SK-N-SH treated with all-trans-retinoic acid at 6 μM for 48 hours (cell line): ENCODE results near the gene TFF3.

ENCODE experiments used
- ATAC-seq: fragments of 200-7000 bp; cut with Tn5 transposase; 3 replicates; pipeline ENCODE4 v1.9.1; 2020; ENCODE audit warnings: mild to moderate bottlenecking, moderate library complexity
- ARNTL ChIP-seq: fragments of 450-650 bp; formaldehyde crosslinking; IDR thresholded peaks from 2 replicates; pipeline ENCODE4 v1.5.0; 2020; ENCODE audit warnings: low read depth, mild to moderate bottlenecking, moderate library complexity, borderline replicate concordance
- BACH2 ChIP-seq: fragments of 250-450 bp; sonication (Bioruptor Pico); IDR thresholded peaks from 2 replicates; pipeline ENCODE4 v1.9.0; 2021; ENCODE audit warnings: mild to moderate bottlenecking, borderline replicate concordance
- CREB5 ChIP-seq: fragments of 250-450 bp; sonication (Bioruptor Pico); IDR thresholded peaks from 2 replicates; pipeline ENCODE4 v1.5.1; 2020; ENCODE audit warnings: low read depth, mild to moderate bottlenecking, moderate library complexity
- CSDC2 ChIP-seq: fragments of 250-450 bp; sonication (Bioruptor Pico); IDR thresholded peaks from 2 replicates; pipeline ENCODE4 v1.5.0; 2020; ENCODE audit warnings: mild to moderate bottlenecking, moderate library complexity
- ESRRG ChIP-seq: fragments of 250-450 bp; sonication (Bioruptor Pico); IDR thresholded peaks from 2 replicates; pipeline ENCODE4 v1.6.1; 2021; ENCODE audit warnings: mild to moderate bottlenecking
- ISL1 ChIP-seq: fragments of 250-450 bp; sonication (Bioruptor Pico); IDR thresholded peaks from 2 replicates; pipeline ENCODE4 v2.1.2; 2022; ENCODE audit warnings: mild to moderate bottlenecking, moderate library complexity
- OSR1 ChIP-seq: fragments of 250-450 bp; sonication (Bioruptor Pico); IDR thresholded peaks from 2 replicates; pipeline ENCODE4 v1.8.0; 2022; ENCODE audit warnings: moderate library complexity, mild to moderate bottlenecking, inconsistent platforms
- POU6F1 ChIP-seq: fragments of 250-450 bp; sonication (Bioruptor Pico); IDR thresholded peaks from 2 replicates; pipeline ENCODE4 v1.8.0; 2021; ENCODE audit warnings: low read depth, mild to moderate bottlenecking, moderate library complexity, borderline replicate concordance
- PPARA ChIP-seq: fragments of 250-450 bp; sonication (Bioruptor Pico); IDR thresholded peaks from 2 replicates; pipeline ENCODE4 v1.5.0; 2020; ENCODE audit warnings: mild to moderate bottlenecking, borderline replicate concordance
- SNAI2 ChIP-seq: fragments of 250-450 bp; sonication (Bioruptor Pico); IDR thresholded peaks from 2 replicates; pipeline ENCODE4 v1.5.0; 2020; ENCODE audit warnings: mild to moderate bottlenecking, moderate library complexity
- TCF4 ChIP-seq: fragments of 250-450 bp; sonication (Bioruptor Pico); IDR thresholded peaks from 2 replicates; pipeline ENCODE4 v1.8.0; 2021; ENCODE audit warnings: mild to moderate bottlenecking, moderate library complexity, borderline replicate concordance
- TOX ChIP-seq: fragments of 250-450 bp; sonication (Bioruptor Pico); IDR thresholded peaks from 2 replicates; pipeline ENCODE4 v1.8.0; 2021; ENCODE audit warnings: mild to moderate bottlenecking, moderate library complexity, borderline replicate concordance
- ZC3H10 ChIP-seq: fragments of 250-450 bp; sonication (Bioruptor Pico); IDR thresholded peaks from 2 replicates; pipeline ENCODE4 v1.5.1; 2021; ENCODE audit warnings: mild to moderate bottlenecking, moderate library complexity
- ZFP30 ChIP-seq: fragments of 450-650 bp; formaldehyde crosslinking; IDR thresholded peaks from 2 replicates; pipeline ENCODE4 v1.5.0; 2022; ENCODE audit warnings: mild to moderate bottlenecking, moderate library complexity
- ZNF565 ChIP-seq: fragments of 450-650 bp; formaldehyde crosslinking; conservative IDR thresholded peaks from 2 replicates; pipeline ENCODE4 v1.5.0; 2020; ENCODE audit warnings: low read depth, mild to moderate bottlenecking, moderate library complexity
- ZNF70 ChIP-seq: fragments of 450-650 bp; formaldehyde crosslinking; IDR thresholded peaks from 2 replicates; pipeline ENCODE4 v1.5.0; 2020; ENCODE audit warnings: mild to moderate bottlenecking, moderate library complexity
- ZNF8 ChIP-seq: fragments of 450-650 bp; formaldehyde crosslinking; IDR thresholded peaks from 2 replicates; pipeline ENCODE4 v1.5.0; 2020; ENCODE audit warnings: mild to moderate bottlenecking, moderate library complexity
- TF ChIP-seq, protein P1 (sequence below): fragments of 250-450 bp; sonication (Bioruptor Pico); IDR thresholded peaks from 2 replicates; pipeline ENCODE4 v1.5.1; 2021; ENCODE audit warnings: mild to moderate bottlenecking, moderate library complexity
- TF ChIP-seq, protein P2 (sequence below): fragments of 250-450 bp; sonication (Bioruptor Pico); IDR thresholded peaks from 2 replicates; pipeline ENCODE4 v1.5.0; 2020; ENCODE audit warnings: mild to moderate bottlenecking, moderate library complexity
- TF ChIP-seq, protein P3 (sequence below): fragments of 250-450 bp; sonication (Bioruptor Pico); IDR thresholded peaks from 2 replicates; pipeline ENCODE4 v1.8.0; 2020; ENCODE audit warnings: mild to moderate bottlenecking, moderate library complexity, borderline replicate concordance

The TFF3 gene

GRCh38 chr21:42319376-42319775 lies 4.2 kb upstream of the TFF3 start:
- TF ChIP-seq ESRRG (CRISPR knock-in tag) (no peak), ZNF8 (no peak), TCF4 (CRISPR knock-in tag) (no peak), CSDC2 (CRISPR knock-in tag) (no peak), ZFP30 (CRISPR knock-in tag) (no peak), ZC3H10 (CRISPR knock-in tag) (no peak), SNAI2 (no peak), TOX (no peak), POU6F1 (CRISPR knock-in tag) (no peak), CREB5 (CRISPR knock-in tag) (no peak), OSR1 (CRISPR knock-in tag) (no peak), BACH2 (no peak), PPARA (CRISPR knock-in tag) (no peak)
- TF ChIP-seq, protein P1, sequence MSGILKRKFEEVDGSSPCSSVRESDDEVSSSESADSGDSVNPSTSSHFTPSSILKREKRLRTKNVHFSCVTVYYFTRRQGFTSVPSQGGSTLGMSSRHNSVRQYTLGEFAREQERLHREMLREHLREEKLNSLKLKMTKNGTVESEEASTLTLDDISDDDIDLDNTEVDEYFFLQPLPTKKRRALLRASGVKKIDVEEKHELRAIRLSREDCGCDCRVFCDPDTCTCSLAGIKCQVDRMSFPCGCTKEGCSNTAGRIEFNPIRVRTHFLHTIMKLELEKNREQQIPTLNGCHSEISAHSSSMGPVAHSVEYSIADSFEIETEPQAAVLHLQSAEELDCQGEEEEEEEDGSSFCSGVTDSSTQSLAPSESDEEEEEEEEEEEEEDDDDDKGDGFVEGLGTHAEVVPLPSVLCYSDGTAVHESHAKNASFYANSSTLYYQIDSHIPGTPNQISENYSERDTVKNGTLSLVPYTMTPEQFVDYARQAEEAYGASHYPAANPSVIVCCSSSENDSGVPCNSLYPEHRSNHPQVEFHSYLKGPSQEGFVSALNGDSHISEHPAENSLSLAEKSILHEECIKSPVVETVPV, result no peak
- TF ChIP-seq, protein P2, sequence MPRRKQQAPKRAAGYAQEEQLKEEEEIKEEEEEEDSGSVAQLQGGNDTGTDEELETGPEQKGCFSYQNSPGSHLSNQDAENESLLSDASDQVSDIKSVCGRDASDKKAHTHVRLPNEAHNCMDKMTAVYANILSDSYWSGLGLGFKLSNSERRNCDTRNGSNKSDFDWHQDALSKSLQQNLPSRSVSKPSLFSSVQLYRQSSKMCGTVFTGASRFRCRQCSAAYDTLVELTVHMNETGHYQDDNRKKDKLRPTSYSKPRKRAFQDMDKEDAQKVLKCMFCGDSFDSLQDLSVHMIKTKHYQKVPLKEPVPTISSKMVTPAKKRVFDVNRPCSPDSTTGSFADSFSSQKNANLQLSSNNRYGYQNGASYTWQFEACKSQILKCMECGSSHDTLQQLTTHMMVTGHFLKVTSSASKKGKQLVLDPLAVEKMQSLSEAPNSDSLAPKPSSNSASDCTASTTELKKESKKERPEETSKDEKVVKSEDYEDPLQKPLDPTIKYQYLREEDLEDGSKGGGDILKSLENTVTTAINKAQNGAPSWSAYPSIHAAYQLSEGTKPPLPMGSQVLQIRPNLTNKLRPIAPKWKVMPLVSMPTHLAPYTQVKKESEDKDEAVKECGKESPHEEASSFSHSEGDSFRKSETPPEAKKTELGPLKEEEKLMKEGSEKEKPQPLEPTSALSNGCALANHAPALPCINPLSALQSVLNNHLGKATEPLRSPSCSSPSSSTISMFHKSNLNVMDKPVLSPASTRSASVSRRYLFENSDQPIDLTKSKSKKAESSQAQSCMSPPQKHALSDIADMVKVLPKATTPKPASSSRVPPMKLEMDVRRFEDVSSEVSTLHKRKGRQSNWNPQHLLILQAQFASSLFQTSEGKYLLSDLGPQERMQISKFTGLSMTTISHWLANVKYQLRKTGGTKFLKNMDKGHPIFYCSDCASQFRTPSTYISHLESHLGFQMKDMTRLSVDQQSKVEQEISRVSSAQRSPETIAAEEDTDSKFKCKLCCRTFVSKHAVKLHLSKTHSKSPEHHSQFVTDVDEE, result no peak
- ATAC-seq, result no peak

- ATAC-seq, result no peak
- TF ChIP-seq, protein P1, result no peak
- TF ChIP-seq OSR1 (CRISPR knock-in tag) (no peak), ISL1 (CRISPR knock-in tag) (no peak), CSDC2 (CRISPR knock-in tag) (no peak), ARNTL (CRISPR knock-in tag) (no peak), BACH2 (no peak), SNAI2 (no peak), PPARA (CRISPR knock-in tag) (no peak), POU6F1 (CRISPR knock-in tag) (no peak), ESRRG (CRISPR knock-in tag) (no peak), CREB5 (CRISPR knock-in tag) (no peak), TOX (no peak), ZNF70 (CRISPR knock-in tag) (no peak), ZNF565 (no peak)
- TF ChIP-seq, protein P3, sequence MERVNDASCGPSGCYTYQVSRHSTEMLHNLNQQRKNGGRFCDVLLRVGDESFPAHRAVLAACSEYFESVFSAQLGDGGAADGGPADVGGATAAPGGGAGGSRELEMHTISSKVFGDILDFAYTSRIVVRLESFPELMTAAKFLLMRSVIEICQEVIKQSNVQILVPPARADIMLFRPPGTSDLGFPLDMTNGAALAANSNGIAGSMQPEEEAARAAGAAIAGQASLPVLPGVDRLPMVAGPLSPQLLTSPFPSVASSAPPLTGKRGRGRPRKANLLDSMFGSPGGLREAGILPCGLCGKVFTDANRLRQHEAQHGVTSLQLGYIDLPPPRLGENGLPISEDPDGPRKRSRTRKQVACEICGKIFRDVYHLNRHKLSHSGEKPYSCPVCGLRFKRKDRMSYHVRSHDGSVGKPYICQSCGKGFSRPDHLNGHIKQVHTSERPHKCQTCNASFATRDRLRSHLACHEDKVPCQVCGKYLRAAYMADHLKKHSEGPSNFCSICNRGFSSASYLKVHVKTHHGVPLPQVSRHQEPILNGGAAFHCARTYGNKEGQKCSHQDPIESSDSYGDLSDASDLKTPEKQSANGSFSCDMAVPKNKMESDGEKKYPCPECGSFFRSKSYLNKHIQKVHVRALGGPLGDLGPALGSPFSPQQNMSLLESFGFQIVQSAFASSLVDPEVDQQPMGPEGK (CRISPR knock-in tag), result no peak
Measured at GRCh38 chr21:42317826-42318746, 2.9 kb upstream of the TFF3 start.
